CD14-positive monocyte (primary cell): ENCODE measurements around the gene GRK1. TPM values are rescaled to one million over a fixed set of nuclear protein-coding genes. Genes with fewer than 3 reads are reported as not detected.

Experiments used
- DNase-seq, 3 donors: peaks; one replicate each; pipeline ENCODE4 v3.0.0-alpha.2; 2011 to 2022
- H2AFZ ChIP-seq: 2 replicates; pipeline ENCODE4 v1.6.0; 2012; ENCODE audit warnings: mild to moderate bottlenecking, low read depth, low read length, inconsistent platforms; ENCODE audit not compliant: insufficient read depth, poor library complexity, severe bottlenecking
- H3K27ac ChIP-seq, 2 donors: 1 replicate in 1 of 2; 2 replicates in 1 of 2; pipeline ENCODE4 v1.5.1; 2012 to 2013; ENCODE audit warnings: low read length in 2 of 2, control low read depth in 1 of 2, inconsistent platforms in 1 of 2, low read depth in 1 of 2, mild to moderate bottlenecking in 1 of 2
- H3K27me3 ChIP-seq, 2 donors: one replicate each; pipeline versions ENCODE4 v1.6.0 to v1.6.1; 2011 to 2013; ENCODE audit warnings: low read length in 2 of 2; ENCODE audit not compliant: control insufficient read depth in 2 of 2, insufficient read depth in 2 of 2
- H3K36me3 ChIP-seq, 2 donors: replicated peaks in 1 of 2; 1 replicate in 1 of 2; 2 replicates in 1 of 2; pipeline versions ENCODE4 v1.5.1 to v1.6.1; 2012 to 2013; ENCODE audit warnings: low read length in 2 of 2, control low read depth in 1 of 2, inconsistent platforms in 1 of 2, mild to moderate bottlenecking in 1 of 2; ENCODE audit not compliant: insufficient read depth in 2 of 2, control insufficient read depth in 1 of 2
- H3K4me1 ChIP-seq, 2 donors: 1 replicate in 1 of 2; 2 replicates in 1 of 2; pipeline versions ENCODE4 v1.5.1 to v1.6.1; 2012 to 2013; ENCODE audit warnings: low read length in 2 of 2, control low read depth in 1 of 2, inconsistent platforms in 1 of 2, mild to moderate bottlenecking in 1 of 2, moderate library complexity in 1 of 2; ENCODE audit not compliant: insufficient read depth in 2 of 2, control insufficient read depth in 1 of 2
- H3K4me2 ChIP-seq: replicated peaks from 2 replicates; pipeline ENCODE3; 2012; ENCODE audit warnings: low read length, moderate library complexity, mild to moderate bottlenecking; ENCODE audit not compliant: poor library complexity, severe bottlenecking; ENCODE audit errors: extremely low read depth
- H3K4me3 ChIP-seq, 3 experiments: fragments of 200-600 bp in 1 of 3; sonication (generic) in 1 of 3; replicated peaks in 1 of 3; 1 replicate in 2 of 3; 2 replicates in 1 of 3; pipeline ENCODE4 v1.5.1; 2011 to 2013; ENCODE audit warnings: low read length in 3 of 3, mild to moderate bottlenecking in 3 of 3, control low read depth in 2 of 3, low read depth in 2 of 3, inconsistent platforms in 1 of 3, moderate library complexity in 1 of 3
- H3K79me2 ChIP-seq: 2 replicates; pipeline ENCODE4 v1.6.0; 2012; ENCODE audit warnings: mild to moderate bottlenecking, control low read depth, inconsistent platforms, low read length, moderate library complexity; ENCODE audit not compliant: insufficient read depth
- H3K9ac ChIP-seq: 2 replicates; pipeline ENCODE4 v1.6.0; 2017; ENCODE audit warnings: low read length, mild to moderate bottlenecking; ENCODE audit not compliant: insufficient read depth, poor library complexity, severe bottlenecking
- H3K9me3 ChIP-seq, 2 donors: replicated peaks in 1 of 2; 1 replicate in 1 of 2; 2 replicates in 1 of 2; pipeline versions ENCODE4 v1.5.1 to v1.6.1; 2012 to 2013; ENCODE audit warnings: low read length in 2 of 2, control low read depth in 1 of 2; ENCODE audit not compliant: control insufficient read depth in 1 of 2, insufficient read depth in 1 of 2
- H4K20me1 ChIP-seq: 2 replicates; pipeline ENCODE4 v1.6.0; 2012; ENCODE audit warnings: mild to moderate bottlenecking, low read length, control low read depth, moderate library complexity; ENCODE audit not compliant: insufficient read depth
- H3K27ac Mint-ChIP-seq, 7 donors: one replicate each; pipeline ENCODE4 v1.8.0; 2020; ENCODE audit warnings: mild to moderate bottlenecking in 7 of 7, mixed read lengths in 7 of 7, moderate library complexity in 6 of 7, inconsistent platforms in 2 of 7
- H3K27me3 Mint-ChIP-seq, 3 donors: one replicate each; pipeline ENCODE4 v1.8.0; 2021 to 2022; ENCODE audit warnings: low read depth in 3 of 3, mild to moderate bottlenecking in 3 of 3, mixed read lengths in 3 of 3, moderate library complexity in 3 of 3, inconsistent platforms in 1 of 3
- H3K36me3 Mint-ChIP-seq, 2 donors: one replicate each; pipeline ENCODE4 v1.8.0; 2020; ENCODE audit warnings: mixed read lengths in 2 of 2, inconsistent platforms in 1 of 2, mild to moderate bottlenecking in 1 of 2
- H3K4me1 Mint-ChIP-seq: one replicate; pipeline ENCODE4 v1.8.0; 2020; ENCODE audit warnings: mild to moderate bottlenecking, mixed read lengths
- H3K4me3 Mint-ChIP-seq, 2 donors: one replicate each; pipeline ENCODE4 v1.8.0; 2020; ENCODE audit warnings: mild to moderate bottlenecking in 2 of 2, mixed read lengths in 2 of 2, moderate library complexity in 1 of 2
- H3K9me3 Mint-ChIP-seq, 7 donors: one replicate each; pipeline ENCODE4 v1.8.0; 2020 to 2022; ENCODE audit warnings: mixed read lengths in 7 of 7, mild to moderate bottlenecking in 6 of 7, moderate library complexity in 6 of 7, inconsistent platforms in 2 of 7
- WGBS: methylation state at CpG from one replicate; pipeline ENCODE4 v1.1.5; 2013; ENCODE audit warnings: missing lambda C conversion rate; ENCODE audit not compliant: insufficient coverage; 5-methylcytosine and 5-hydroxymethylcytosine counted together
- intact Hi-C, 2 donors: fragments of 100-400 bp; cut with micrococcal nuclease; formaldehyde crosslinking; loops; one replicate each; pipeline versions ENCODE4 v1.15.0 to v1.15.1; 2023
- polyA plus RNA-seq, 3 donors: library from polyadenylated mRNA; depleted of rRNA in 1 of 3; unstranded in 2 of 3; stranded (reverse) in 1 of 3; fragments of 300-500 nt in 2 of 3; fragments of >200 nt in 1 of 3; fragmentation: Illumina TruSeq in 2 of 3; gene quantifications; 1 replicate in 2 of 3; 2 replicates in 1 of 3; pipeline ENCODE4 v1.2.3, GENCODE V29; 2012 to 2021
- TF ChIP-seq, protein P1 (sequence below): fragments of 200-600 bp; IDR thresholded peaks from one replicate; pipeline ENCODE4 v1.8.0; 2022; ENCODE audit warnings: antibody characterized with exemption, mild to moderate bottlenecking

Gene GRK1
- polyA plus RNA-seq, 3 donors: not detected

DNA sequence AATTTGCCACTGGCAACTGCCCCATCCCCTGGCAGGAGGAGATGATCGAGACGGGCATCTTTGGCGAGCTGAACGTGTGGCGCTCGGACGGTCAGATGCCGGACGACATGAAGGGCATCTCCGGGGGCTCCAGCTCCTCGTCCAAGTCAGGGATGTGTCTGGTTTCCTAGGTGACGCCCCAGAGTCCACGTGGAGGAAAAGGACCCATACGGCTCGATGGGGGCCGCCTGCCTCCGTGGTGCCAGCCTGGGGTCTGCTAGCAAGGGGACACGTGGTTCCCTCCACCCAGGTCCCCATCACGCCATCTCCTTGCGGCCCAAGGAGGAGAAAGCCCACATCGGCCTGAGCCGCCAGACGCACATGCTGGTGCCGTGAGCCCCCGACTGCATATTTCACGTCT lies 68.2 kb downstream of the GRK1 start:
- Histone ChIP-seq H3K79me2 (no peaks in the 10 kb centered on the region), H3K4me1 (peaks cover 14 to 19% of the 10 kb centered on the region in 2 donors), H3K4me3 (no peak overlapping the region), H4K20me1 (no peaks in the 10 kb centered on the region), H3K4me2 (no peak overlapping the region), H3K9ac (no peak overlapping the region), H3K27ac (no peak overlapping the region), H2AFZ (no peak overlapping the region), H3K36me3 (no peaks in the 10 kb centered on the region), H3K27me3 (peaks cover 0 to 13% of the 10 kb centered on the region in 2 donors), H3K9me3 (peaks cover 4 to 9% of the 10 kb centered on the region in 2 donors)
- Mint-ChIP-seq H3K4me1 (peaks cover 23% of the 10 kb centered on the region), H3K27ac (no peak overlapping the region), H3K4me3 (peak overlapping the region in 1 of 2 donors; percentile 4), H3K36me3 (no peaks in the 10 kb centered on the region), H3K9me3 (peaks cover 0 to 4% (median 2%) of the 10 kb centered on the region in 7 donors), H3K27me3 (peaks cover 20 to 61% (median 50%) of the 10 kb centered on the region in 3 donors)
- DNase-seq: no peak
- TF ChIP-seq, protein P1, sequence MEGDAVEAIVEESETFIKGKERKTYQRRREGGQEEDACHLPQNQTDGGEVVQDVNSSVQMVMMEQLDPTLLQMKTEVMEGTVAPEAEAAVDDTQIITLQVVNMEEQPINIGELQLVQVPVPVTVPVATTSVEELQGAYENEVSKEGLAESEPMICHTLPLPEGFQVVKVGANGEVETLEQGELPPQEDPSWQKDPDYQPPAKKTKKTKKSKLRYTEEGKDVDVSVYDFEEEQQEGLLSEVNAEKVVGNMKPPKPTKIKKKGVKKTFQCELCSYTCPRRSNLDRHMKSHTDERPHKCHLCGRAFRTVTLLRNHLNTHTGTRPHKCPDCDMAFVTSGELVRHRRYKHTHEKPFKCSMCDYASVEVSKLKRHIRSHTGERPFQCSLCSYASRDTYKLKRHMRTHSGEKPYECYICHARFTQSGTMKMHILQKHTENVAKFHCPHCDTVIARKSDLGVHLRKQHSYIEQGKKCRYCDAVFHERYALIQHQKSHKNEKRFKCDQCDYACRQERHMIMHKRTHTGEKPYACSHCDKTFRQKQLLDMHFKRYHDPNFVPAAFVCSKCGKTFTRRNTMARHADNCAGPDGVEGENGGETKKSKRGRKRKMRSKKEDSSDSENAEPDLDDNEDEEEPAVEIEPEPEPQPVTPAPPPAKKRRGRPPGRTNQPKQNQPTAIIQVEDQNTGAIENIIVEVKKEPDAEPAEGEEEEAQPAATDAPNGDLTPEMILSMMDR: no peak
- intact Hi-C loops: no loop called here
- 95% methylated on average over 26 of the region's 26 CpGs for WGBS

GRCh38 chr13:113735750-113736149 lies 68.7 kb downstream of the GRK1 start:
- no peak overlapping the region for H3K27ac Mint-ChIP-seq
- intact Hi-C loops: no loop called here
- no peak overlapping the region for H3K4me3 Mint-ChIP-seq
- H4K20me1 ChIP-seq: no peaks in the 10 kb centered on the region
- no peak overlapping the region for H3K27ac ChIP-seq
- H3K4me3 ChIP-seq: no peak overlapping the region
- peaks cover 22 to 61% (median 50%) of the 10 kb centered on the region in 3 donors for H3K27me3 Mint-ChIP-seq
- H3K9ac ChIP-seq: no peak overlapping the region
- DNase-seq: no peak
- TF ChIP-seq, protein P1: no peak
- peaks cover 0 to 4% (median 2%) of the 10 kb centered on the region in 7 donors for H3K9me3 Mint-ChIP-seq
- no peaks in the 10 kb centered on the region for H3K79me2 ChIP-seq
- peaks cover 0 to 9% of the 10 kb centered on the region in 2 donors for H3K9me3 ChIP-seq
- H3K4me2 ChIP-seq: no peak overlapping the region
- peaks cover 0 to 16% of the 10 kb centered on the region in 2 donors for H3K27me3 ChIP-seq
- peaks cover 17 to 19% of the 10 kb centered on the region in 2 donors for H3K4me1 ChIP-seq
- WGBS: 94% methylated on average over 8 of the region's 14 CpGs
- H2AFZ ChIP-seq: no peak overlapping the region
- H3K36me3 ChIP-seq: no peaks in the 10 kb centered on the region
- H3K36me3 Mint-ChIP-seq: no peaks in the 10 kb centered on the region
- H3K4me1 Mint-ChIP-seq: peaks cover 27% of the 10 kb centered on the region
